Islet precursor cell (in vitro differentiated cells): ENCODE data around the gene SLC39A7.
"Not testable (repeated sequence)": the region's sequence is repeated elsewhere in the genome, so short reads cannot be mapped to it uniquely, and the experiment has no call there.

Experiments
- DNase-seq: peaks from one replicate; pipeline ENCODE4 v3.0.0-alpha.2; 2018

SLC39A7 gene

DNA sequence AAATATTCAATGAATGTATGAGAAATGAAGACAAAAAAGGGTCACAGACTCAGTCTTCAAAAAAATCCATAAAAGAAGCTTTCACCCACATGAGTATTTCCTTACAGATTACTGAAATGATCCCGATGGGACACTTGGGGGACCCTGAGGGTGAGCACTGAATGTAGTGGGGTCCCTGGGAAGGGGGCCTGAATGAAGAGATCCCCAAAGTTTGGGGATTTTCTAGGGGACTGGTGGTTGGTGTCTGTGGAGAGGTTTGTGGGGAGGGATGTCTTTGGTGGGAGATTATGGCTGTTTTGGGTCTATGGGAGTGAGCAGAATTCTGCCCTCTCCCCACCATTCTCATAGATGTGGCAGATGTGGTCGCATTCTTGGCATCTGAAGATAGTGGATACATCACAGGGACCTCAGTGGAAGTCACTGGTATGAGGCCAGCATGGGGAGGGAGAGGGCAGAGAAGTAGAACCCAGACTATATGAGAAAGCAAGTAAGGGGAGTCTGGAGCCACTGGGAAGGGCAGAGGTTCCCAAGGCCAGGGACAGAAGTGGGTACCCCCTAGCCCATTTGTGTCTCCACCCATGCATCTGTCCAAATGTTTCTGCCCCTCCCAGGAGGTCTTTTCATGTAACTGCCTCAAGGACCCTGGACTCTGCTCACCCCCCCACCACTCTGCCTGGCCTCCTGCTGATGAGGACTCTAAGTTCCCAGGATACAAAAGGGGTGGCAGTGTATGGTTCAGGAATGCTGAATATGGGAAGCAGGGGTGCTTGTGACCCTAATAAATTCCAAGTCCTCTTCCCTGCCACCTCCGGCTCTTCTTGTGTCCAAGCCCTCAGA is 5.6 kb downstream of the SLC39A7 start:
- DNase-seq, result no peak

GRCh38 chr6:33206864-33207551 is 6.3 kb downstream of the SLC39A7 start:
- no peak for DNase-seq

DNA sequence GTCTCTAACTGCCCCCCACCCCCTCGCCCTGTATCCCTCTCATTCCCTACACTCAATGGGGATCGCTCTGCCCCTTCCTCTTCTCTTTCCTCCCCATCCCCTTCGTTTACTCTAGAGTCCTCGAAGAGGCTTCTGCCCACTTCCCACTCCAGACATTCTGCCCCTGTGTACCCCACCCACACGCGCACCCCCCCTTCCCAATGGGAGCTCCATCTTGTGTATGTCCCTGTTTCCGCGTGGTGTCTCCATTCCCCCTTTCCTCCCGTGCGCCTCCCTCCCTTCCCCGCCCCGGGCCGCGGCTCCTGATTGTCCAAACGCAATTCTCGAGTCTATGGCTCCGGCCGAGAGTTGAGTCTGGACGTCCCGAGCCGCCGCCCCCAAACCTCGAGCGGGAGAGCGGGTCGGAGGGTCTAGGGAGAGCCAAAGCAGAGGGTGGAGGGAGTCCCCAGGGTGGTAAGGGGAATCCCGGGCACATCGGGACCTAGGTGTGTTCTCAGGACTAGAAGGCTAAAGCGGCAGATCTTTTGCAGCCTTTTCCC is 7.0 kb downstream of the SLC39A7 start:
- DNase-seq, result peak; percentile 71

DNA sequence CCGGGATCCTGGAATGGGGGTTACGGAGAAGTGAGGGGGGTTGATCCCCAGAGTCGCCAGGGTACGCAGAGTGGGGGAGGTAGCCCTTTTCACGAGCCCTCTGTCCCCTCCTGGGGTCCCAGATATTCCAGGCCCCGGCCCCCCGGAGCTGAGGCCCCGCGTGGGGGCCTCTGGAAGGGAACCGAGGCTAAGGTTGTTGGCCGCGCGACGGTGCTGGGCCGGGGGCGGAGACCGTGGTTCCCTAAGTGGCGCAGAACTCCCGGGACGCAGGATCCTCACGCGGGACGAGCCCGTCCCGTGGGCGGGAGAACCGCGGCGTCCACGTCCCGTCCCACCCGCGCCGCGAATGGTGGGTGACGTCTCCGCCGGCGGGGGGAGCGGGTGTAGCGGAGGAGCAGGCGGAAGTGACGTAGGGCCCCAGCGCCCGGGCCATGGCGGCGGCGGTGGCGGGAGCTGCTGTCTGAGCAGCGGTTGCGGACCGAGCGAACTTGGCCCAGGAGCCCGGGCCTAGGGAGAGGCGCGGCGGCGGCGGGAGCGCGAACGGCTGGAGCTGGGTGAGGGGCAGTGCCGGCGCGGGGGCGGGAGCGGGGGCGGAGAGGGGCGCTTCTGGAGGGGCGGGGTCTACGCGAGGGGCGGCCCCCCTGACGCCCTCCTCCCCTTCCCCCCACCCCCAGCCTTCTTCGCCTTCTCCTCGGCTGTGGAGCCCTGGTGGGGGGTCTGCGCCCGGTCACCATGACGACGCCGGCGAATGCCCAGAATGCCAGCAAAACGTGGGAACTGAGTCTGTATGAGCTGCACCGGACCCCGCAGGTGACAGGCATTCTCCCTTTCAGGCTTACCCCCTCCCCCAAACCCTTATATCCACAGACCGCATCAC is 7.7 kb downstream of the SLC39A7 start, which contains the start of gene RING1:
Gene RING1 (plus strand): TSS at position 410 of the 877 bp plus-strand sequence. CDS start 323 bp downstream, at position 733.
- peak; percentile 81 for DNase-seq

- DNase-seq, result no peak
Measured at GRCh38 chr6:33209856-33210255, 9.2 kb downstream of the SLC39A7 start.

DNA sequence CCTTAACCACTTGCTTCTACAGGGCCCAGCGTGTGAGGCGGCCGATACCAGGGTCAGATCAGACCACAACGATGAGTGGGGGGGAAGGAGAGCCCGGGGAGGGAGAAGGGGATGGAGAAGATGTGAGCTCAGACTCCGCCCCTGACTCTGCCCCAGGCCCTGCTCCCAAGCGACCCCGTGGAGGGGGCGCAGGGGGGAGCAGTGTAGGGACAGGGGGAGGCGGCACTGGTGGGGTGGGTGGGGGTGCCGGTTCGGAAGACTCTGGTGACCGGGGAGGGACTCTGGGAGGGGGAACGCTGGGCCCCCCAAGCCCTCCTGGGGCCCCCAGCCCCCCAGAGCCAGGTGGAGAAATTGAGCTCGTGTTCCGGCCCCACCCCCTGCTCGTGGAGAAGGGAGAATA is 10.5 kb downstream of the SLC39A7 start:
- DNase-seq, result no peak

DNA sequence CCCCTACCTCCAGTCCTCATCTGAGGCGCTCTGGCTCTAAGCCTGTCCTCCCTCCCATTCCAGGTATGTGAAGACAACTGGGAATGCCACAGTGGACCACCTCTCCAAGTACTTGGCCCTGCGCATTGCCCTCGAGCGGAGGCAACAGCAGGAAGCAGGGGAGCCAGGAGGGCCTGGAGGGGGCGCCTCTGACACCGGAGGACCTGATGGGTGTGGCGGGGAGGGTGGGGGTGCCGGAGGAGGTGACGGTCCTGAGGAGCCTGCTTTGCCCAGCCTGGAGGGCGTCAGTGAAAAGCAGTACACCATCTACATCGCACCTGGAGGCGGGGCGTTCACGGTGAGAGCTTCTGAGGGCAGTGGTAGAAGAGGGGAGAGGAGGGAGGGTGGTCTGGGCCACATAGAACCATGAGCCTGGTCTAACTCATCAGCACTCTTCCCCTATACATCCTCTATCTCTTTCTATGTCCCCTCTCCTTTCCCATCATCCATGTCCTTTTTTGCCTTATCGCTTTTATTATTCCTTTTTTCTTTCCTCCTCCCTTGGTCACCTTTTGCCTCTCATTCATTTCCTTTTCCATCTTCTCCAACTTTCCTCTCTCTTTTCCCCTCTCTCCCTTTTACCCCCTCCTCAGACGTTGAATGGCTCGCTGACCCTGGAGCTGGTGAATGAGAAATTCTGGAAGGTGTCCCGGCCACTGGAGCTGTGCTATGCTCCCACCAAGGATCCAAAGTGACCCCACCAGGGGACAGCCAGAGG is 11.2 kb downstream of the SLC39A7 start:
- DNase-seq, result no peak

- DNase-seq, result no peak
Measured at GRCh38 chr6:33212857-33213165, 12.1 kb downstream of the SLC39A7 start.

DNA sequence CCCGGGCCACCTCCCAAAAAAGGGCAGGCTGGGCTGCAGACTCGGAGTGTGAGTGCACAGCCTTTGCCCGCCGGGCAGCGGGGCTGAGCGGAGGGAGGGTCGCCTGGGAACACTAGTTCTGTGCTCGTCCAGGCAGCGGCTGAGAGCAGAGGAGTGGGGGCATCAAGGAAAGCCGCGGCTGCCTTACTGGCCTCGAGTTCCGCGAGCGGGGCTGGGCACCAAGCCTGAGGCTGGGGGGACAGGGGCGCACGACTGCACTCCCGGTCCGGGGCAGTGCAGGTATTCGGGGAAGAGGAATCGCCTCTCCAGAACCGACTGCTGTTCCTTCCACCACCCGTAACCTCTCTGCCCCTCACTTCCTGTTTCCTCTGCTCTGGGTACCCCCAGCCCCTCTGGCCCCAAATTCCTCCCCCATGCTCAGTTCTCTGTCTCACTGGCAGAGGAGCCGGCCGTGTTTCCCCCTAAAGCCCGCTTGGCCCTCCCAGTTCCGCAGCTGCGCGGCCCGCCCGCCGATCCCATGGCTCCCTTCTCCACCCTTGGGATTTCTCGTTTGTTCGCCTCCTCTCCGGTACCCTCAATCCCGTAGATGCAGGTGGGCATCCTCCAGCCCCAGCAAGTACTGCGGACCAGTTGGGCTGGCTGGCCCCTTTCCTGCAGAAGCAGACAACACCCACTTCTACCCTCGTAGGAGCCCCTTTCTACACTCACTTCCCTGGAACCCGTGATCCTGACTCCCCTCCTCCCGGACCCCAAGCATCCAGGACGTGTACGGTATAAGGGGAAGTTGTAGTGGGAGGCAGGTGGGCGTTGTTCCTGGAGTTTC is 12.7 kb downstream of the SLC39A7 start:
- peak; percentile 77 for DNase-seq

- DNase-seq, result no peak
Measured at GRCh38 chr6:33213989-33214335, 13.3 kb downstream of the SLC39A7 start.

DNA sequence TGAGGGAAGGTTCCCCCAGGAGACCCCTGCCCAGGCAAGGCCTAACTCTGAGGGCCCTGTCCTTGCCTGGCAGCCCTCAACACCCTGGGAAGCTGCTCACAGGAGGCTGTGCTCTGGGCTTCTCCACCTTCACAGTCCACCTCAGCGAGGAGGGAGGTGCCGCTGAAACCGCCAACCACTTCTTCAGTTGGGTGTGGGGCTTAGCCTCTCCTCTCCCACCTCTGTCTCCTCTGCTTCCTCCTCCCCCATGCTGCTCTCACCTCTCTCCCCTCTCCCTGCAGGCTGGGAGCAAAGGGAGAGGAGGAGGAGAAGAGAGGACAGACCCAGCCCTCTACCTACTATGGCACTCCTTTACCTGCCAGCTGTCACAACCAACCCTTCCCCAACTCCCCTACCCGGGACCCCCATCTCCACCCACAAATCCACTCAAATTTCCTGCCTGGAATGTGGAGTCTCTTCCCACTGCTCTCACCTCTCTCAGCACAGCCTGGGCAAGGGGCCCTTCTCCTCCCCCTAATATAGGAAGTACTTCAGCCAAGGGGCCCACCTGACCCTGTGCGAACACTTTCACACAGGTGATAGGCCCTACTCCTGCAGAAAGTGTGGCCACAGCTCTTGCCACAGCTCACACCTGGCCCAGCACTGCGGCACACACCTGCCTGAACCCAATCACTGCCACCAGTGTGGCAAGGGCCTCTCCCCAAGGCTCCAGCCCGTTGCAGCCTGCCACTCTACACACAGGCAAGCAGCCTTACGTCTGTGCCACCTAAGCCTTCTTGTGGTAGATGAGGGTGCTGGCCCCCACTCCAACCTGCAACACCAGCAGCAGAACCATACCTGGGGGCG is 14.8 kb downstream of the SLC39A7 start:
- no peak for DNase-seq

- DNase-seq, result no peak
Measured at GRCh38 chr6:33216117-33216649, 15.5 kb downstream of the SLC39A7 start.

- no peak for DNase-seq
Measured at GRCh38 chr6:33217246-33217645, 16.6 kb downstream of the SLC39A7 start.

DNA sequence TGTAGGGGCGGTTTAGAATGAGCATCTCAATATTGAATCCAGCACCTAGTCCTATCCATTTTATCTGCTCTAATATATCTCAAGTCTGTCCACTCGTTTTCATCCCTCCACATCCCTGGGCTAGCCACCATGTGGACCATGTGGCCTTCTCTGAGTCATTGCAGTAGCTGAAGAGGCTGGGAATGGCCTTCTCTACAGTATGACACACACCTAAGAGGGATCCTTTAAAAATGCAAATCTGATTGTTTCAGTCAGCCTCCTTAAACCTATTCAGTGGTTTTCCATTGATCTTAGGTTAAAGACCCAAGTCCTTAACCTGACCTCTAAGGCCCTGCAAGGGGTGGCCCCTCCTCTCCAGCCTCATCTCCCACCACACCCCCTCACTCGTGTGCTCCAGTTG is 17.0 kb downstream of the SLC39A7 start:
- no peak for DNase-seq

DNA sequence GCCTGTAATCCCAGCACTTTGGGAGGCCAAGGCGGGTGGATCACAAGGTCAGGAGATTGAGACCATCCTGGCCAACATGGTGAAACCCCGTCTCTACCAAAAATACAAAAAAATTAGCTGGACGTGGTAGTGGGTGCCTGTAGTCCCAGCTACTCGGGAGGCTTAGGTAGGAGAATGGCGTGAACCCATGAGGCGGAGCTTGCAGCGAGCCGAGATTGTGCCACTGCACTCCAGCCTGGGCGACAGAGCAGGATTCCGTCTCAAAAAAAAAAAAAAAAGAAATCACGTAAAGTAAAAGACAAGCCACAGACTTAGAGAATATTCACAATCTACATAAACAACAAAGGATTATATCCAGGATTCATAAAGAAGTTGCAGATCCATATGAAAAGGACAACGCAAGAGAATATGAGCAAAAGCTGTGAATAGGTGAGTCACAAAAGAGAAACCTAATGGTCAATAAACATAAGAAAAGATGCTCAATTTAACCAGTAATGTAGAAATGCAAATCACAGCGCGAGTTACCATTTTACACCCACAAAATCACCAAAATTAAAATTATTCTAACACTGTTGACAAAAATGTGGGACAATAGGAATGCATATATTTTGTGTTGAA is 25.9 kb downstream of the SLC39A7 start:
- DNase-seq, result not testable (repeated sequence)

DNA sequence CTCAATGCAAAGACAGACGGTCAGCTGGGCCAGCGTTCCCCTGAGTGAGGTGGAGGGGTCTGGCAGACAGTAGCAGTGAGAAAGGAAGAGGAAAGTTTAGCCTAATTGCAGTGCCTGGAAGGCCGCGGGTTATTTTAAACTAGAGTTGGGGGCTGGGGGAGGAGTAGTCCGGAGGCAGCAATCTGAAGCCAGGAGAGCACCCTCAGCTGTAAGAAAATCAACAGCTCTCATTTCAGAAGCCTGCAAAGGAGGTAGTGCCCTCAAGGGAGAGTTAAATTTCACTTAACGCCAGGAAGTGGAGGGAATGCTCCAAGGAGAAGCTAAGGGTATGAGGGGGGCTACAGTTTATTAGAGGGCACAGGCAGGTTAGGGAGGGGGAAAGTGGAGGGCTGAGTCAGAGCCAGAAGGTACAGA is 34.6 kb downstream of the SLC39A7 start:
- peak; percentile 78 for DNase-seq

- DNase-seq, result no peak
Measured at GRCh38 chr6:33236328-33236727, 35.7 kb downstream of the SLC39A7 start.

- peak; percentile 6 for DNase-seq
Measured at GRCh38 chr6:33236852-33237251, 36.2 kb downstream of the SLC39A7 start.

DNA sequence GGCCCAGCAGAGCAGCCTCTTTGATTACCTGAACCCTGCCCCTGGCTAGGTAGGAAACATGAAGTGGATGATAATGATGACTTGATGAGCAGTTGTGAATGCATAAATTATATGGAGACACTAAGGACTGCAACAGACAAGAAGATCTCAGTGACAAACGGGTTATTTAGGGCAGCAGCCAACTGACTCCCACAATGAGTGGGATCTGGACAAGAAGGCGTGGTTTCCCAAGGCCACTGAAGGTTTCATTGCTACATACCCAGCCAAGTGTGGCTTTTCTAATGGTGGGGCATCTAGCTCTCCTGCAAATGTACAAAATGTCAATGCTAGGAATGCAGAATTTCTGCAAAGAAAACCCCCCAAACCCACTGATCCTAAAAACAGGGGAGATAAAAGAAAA is 37.1 kb downstream of the SLC39A7 start:
- DNase-seq, result peak; percentile 17

- no peak for DNase-seq
Measured at GRCh38 chr6:33241968-33242367, 41.3 kb downstream of the SLC39A7 start.
